Endothelial cell of umbilical vein (primary cell): ENCODE data around the gene NHSL2. TPM values are rescaled to one million over a fixed set of nuclear protein-coding genes. Genes with fewer than 3 reads are reported as not detected.

Experiments
- BruUV-seq: library from RNA; stranded (reverse); fragments of 400-500 nt; replicated peaks from 2 replicates; lab custom pipeline; 2021; lab: Mats Ljungman, UMichigan
- CTCF ChIA-PET: fragments of 300-600, 350-600 bp; sonication (Branson Sonifier 250); formaldehyde crosslinking; loops from one replicate; lab custom pipeline; 2021; ENCODE audit warnings: antibody characterized with exemption, inconsistent platforms; lab: Charles Lee
- POLR2A ChIA-PET: fragments of 300-600, 350-600 bp; sonication (Branson Sonifier 250); formaldehyde crosslinking; loops from one replicate; lab custom pipeline; 2021; ENCODE audit warnings: antibody characterized with exemption, inconsistent platforms; lab: Charles Lee
- DNase-seq: peaks from one replicate; pipeline ENCODE4 v3.0.0-alpha.2; 2011; ENCODE audit warnings: low read depth, low spot score
- FAIRE-seq: peaks from 2 replicates; lab custom pipeline; 2011; peaks lifted over from hg19 to GRCh38; lab: Jason Lieb, UNC
- H2AFZ ChIP-seq: 2 replicates; pipeline ENCODE4 v1.6.0; 2012; ENCODE audit warnings: low read depth, low read length, control low read depth, inconsistent platforms
- H3K27ac ChIP-seq: 2 replicates; pipeline ENCODE4 v1.5.1; 2011; ENCODE audit warnings: low read depth, mild to moderate bottlenecking, control low read depth, low read length, moderate library complexity; ENCODE audit not compliant: insufficient read depth
- H3K27me3 ChIP-seq, 2 experiments: 2 replicates each; pipeline versions ENCODE4 v1.6.0 to v1.6.1; 2011; ENCODE audit warnings: low read length in 2 of 2, mixed read lengths in 1 of 2; ENCODE audit not compliant: control insufficient read depth in 2 of 2, insufficient read depth in 2 of 2
- H3K36me3 ChIP-seq, 2 experiments: 2 replicates in 1 of 2; 3 replicates in 1 of 2; pipeline ENCODE4 v1.5.1; 2011; ENCODE audit warnings: low read length in 2 of 2, mild to moderate bottlenecking in 1 of 2, moderate library complexity in 1 of 2; ENCODE audit not compliant: control insufficient read depth in 2 of 2, insufficient read depth in 2 of 2; ENCODE audit errors: extremely low read depth in 1 of 2
- H3K4me1 ChIP-seq: 3 replicates; pipeline ENCODE4 v1.5.1; 2011; ENCODE audit warnings: mild to moderate bottlenecking, low read length; ENCODE audit not compliant: control insufficient read depth, insufficient read depth; ENCODE audit errors: extremely low read depth
- H3K4me2 ChIP-seq: 2 replicates; pipeline ENCODE4 v1.6.1; 2011; ENCODE audit warnings: low read length, control low read depth, mixed read lengths; ENCODE audit not compliant: insufficient read depth
- H3K4me3 ChIP-seq, 3 experiments: fragments of 200-600 bp in 1 of 3; sonication (generic), shearing (Covaris generic) in 1 of 3; replicated peaks in 1 of 3; 2 replicates each; pipeline ENCODE4 v1.5.1; 2011 to 2016; ENCODE audit warnings: control low read depth in 3 of 3, low read length in 3 of 3, mild to moderate bottlenecking in 2 of 3, inconsistent platforms in 1 of 3, low read depth in 1 of 3, moderate library complexity in 1 of 3; ENCODE audit not compliant: insufficient read depth in 1 of 3
- H3K79me2 ChIP-seq: 2 replicates; pipeline ENCODE4 v1.6.0; 2012; ENCODE audit warnings: low read length, inconsistent platforms; ENCODE audit not compliant: control insufficient read depth, insufficient read depth
- H3K9ac ChIP-seq: replicated peaks from 2 replicates; pipeline ENCODE3; 2011; ENCODE audit warnings: low read length, control low read depth; ENCODE audit not compliant: insufficient read depth; ENCODE audit errors: extremely low read depth
- H3K9me1 ChIP-seq: replicated peaks from 3 replicates; pipeline ENCODE4 v1.6.0; 2011; ENCODE audit warnings: mild to moderate bottlenecking, low read length; ENCODE audit not compliant: control insufficient read depth, insufficient read depth; ENCODE audit errors: extremely low read depth
- H3K9me3 ChIP-seq: replicated peaks from 2 replicates; pipeline ENCODE4 v1.5.1; 2012; ENCODE audit warnings: low read length, inconsistent platforms; ENCODE audit not compliant: control insufficient read depth, insufficient read depth
- H4K20me1 ChIP-seq: replicated peaks from 2 replicates; pipeline ENCODE3; 2011; ENCODE audit warnings: mild to moderate bottlenecking, low read length; ENCODE audit not compliant: control insufficient read depth, insufficient read depth; ENCODE audit errors: extremely low read depth
- EZH2 ChIP-seq: IDR thresholded peaks from 2 replicates; pipeline ENCODE4 v1.6.1; 2012; ENCODE audit warnings: borderline replicate concordance, low read depth, mild to moderate bottlenecking, moderate library complexity, low read length, inconsistent platforms; ENCODE audit not compliant: severe bottlenecking
- FOS ChIP-seq: IDR thresholded peaks from 2 replicates; pipeline ENCODE4 v1.6.1; 2011; ENCODE audit warnings: mild to moderate bottlenecking, low read length, moderate library complexity, borderline replicate concordance; ENCODE audit not compliant: insufficient read depth
- GATA2 ChIP-seq: IDR thresholded peaks from 2 replicates; pipeline ENCODE4 v1.7.0; 2011; ENCODE audit warnings: low read depth, mild to moderate bottlenecking, moderate library complexity, mixed read lengths, low read length; ENCODE audit not compliant: insufficient read length, insufficient read depth
- JUN ChIP-seq: IDR thresholded peaks from 2 replicates; pipeline ENCODE4 v1.6.1; 2011; ENCODE audit warnings: borderline replicate concordance, low read depth; ENCODE audit not compliant: insufficient read length, insufficient read depth
- MYC ChIP-seq: IDR thresholded peaks from one replicate; pipeline ENCODE4 v1.6.1; 2011; ENCODE audit warnings: mild to moderate bottlenecking, low read depth, low read length
- POLR2A ChIP-seq: IDR thresholded peaks from 2 replicates; pipeline ENCODE4 v1.6.1; 2012; ENCODE audit warnings: low read depth, mild to moderate bottlenecking, control low read depth, low read length
- POLR2AphosphoS5 ChIP-seq: IDR thresholded peaks from 2 replicates; pipeline ENCODE4 v1.6.1; 2012; ENCODE audit warnings: low read depth, mild to moderate bottlenecking, control low read depth, low read length, moderate library complexity; ENCODE audit not compliant: insufficient read depth
- dilution Hi-C: fragments of 300-500 bp; cut with MboI; formaldehyde crosslinking; loops from one replicate; pipeline ENCODE4 v1.15.0; 2019; ENCODE audit warnings: low sequenced_read_pairs; ENCODE audit not compliant: extremely low pct_ligation_motif_present
- intact Hi-C: fragments of 100-400 bp; cut with micrococcal nuclease; formaldehyde crosslinking; loops from one replicate; pipeline ENCODE4 v1.10.0; 2022
- polyA plus RNA-seq, 4 experiments: library from polyadenylated mRNA; depleted of rRNA in 3 of 4; stranded (reverse) in 3 of 4; unstranded in 1 of 4; fragments of >200 nt; gene quantifications; 2 replicates each; pipeline versions ENCODE4 v1.2.1 to v1.2.3, GENCODE V29; 2011 to 2012; ENCODE audit warnings: missing spikeins in 1 of 4
- total RNA-seq: library from RNA; stranded (reverse); gene quantifications from 2 replicates; pipeline ENCODE4 v1.2.3, GENCODE V29; 2021
- TF ChIP-seq, protein P1 (sequence below), 2 donors: IDR thresholded peaks; 1 replicate in 1 of 2; 2 replicates in 1 of 2; pipeline ENCODE4 v1.5.1; 2011; ENCODE audit warnings: low read length in 2 of 2, mild to moderate bottlenecking in 2 of 2, moderate library complexity in 2 of 2, control low read depth in 1 of 2, inconsistent platforms in 1 of 2, low read depth in 1 of 2; ENCODE audit not compliant: insufficient read depth in 1 of 2; ENCODE audit errors: extremely low read depth in 1 of 2
- TF ChIP-seq, protein P2 (sequence below): IDR thresholded peaks from 2 replicates; pipeline ENCODE4 v1.6.1; 2011; ENCODE audit not compliant: insufficient read depth, insufficient read length

The NHSL2 gene
- total and polyA plus RNA-seq, 2 donors (not counting 3 experiments of a cell fraction or from before 2014, with no cell fraction given) = 23.5 to 49.9 TPM

DNA sequence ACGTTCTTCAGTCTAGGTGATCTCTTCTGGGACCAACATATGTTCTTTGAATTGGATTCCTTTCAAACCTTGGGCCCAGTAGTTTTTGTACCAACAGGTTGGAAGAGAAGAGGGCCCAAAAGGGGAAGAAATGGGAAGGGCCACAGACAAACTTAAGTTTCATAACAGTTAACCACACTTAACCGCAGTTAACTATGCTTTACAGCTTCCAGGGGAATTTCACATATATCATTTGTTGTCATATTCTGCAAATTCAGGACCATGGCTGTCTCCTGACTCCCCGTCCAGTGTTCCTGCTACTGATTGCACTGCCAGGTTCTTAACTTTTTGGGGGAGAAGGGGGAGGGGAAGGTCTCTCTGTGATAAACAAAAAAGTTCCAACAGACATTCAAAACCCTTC, 186.5 kb downstream of the NHSL2 start:
- no peak overlapping the region for H2AFZ ChIP-seq
- no peak overlapping the region for H3K4me2 ChIP-seq
- H3K9ac ChIP-seq = no peak overlapping the region
- ChIA-PET POLR2A (no interaction called here), CTCF (no interaction called here)
- no peak for FAIRE-seq
- dilution Hi-C loops (no loop called here), intact Hi-C loops (no loop called here)
- peaks cover 2% of the 10 kb centered on the region for H4K20me1 ChIP-seq
- no peaks in the 10 kb centered on the region for H3K9me1 ChIP-seq
- no peaks in the 10 kb centered on the region for H3K36me3 ChIP-seq
- H3K4me3 ChIP-seq = no peak overlapping the region
- DNase-seq = no peak
- no peaks in the 10 kb centered on the region for H3K9me3 ChIP-seq
- H3K27ac ChIP-seq = no peak overlapping the region
- BruUV-seq = no TSS peak
- peaks cover 43% of the 10 kb centered on the region for H3K79me2 ChIP-seq
- H3K4me1 ChIP-seq = peaks cover 23% of the 10 kb centered on the region
- TF ChIP-seq JUN (no peak), POLR2A (no peak), FOS (no peak), POLR2AphosphoS5 (no peak), GATA2 (no peak), MYC (no peak), EZH2 (no peak)
- TF ChIP-seq, protein P1, sequence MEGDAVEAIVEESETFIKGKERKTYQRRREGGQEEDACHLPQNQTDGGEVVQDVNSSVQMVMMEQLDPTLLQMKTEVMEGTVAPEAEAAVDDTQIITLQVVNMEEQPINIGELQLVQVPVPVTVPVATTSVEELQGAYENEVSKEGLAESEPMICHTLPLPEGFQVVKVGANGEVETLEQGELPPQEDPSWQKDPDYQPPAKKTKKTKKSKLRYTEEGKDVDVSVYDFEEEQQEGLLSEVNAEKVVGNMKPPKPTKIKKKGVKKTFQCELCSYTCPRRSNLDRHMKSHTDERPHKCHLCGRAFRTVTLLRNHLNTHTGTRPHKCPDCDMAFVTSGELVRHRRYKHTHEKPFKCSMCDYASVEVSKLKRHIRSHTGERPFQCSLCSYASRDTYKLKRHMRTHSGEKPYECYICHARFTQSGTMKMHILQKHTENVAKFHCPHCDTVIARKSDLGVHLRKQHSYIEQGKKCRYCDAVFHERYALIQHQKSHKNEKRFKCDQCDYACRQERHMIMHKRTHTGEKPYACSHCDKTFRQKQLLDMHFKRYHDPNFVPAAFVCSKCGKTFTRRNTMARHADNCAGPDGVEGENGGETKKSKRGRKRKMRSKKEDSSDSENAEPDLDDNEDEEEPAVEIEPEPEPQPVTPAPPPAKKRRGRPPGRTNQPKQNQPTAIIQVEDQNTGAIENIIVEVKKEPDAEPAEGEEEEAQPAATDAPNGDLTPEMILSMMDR (IDR thresholded peaks at IDR 0.05; ENCODE audit: extremely low read depth in 1 of 2, insufficient read depth in 1 of 2, low read depth in 1 of 2, low read length in 2 of 2) = no peak
- TF ChIP-seq, protein P2, sequence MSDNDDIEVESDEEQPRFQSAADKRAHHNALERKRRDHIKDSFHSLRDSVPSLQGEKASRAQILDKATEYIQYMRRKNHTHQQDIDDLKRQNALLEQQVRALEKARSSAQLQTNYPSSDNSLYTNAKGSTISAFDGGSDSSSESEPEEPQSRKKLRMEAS = no peak
- H3K27me3 ChIP-seq = no peaks in the 10 kb centered on the region
